HG03045 (cell line): Measurements from ENCODE around the gene GBP2.
"Not testable (repeated sequence)": the region's sequence is repeated elsewhere in the genome, so short reads cannot be mapped to it uniquely, and the experiment has no call there.

Experiments
- ATAC-seq: cut with Tn5 transposase; IDR thresholded peaks from one replicate; pipeline ENCODE4 v1.9.1; 2021; ENCODE audit warnings: mild to moderate bottlenecking, moderate library complexity; ENCODE audit not compliant: unreplicated experiment

The GBP2 gene

DNA sequence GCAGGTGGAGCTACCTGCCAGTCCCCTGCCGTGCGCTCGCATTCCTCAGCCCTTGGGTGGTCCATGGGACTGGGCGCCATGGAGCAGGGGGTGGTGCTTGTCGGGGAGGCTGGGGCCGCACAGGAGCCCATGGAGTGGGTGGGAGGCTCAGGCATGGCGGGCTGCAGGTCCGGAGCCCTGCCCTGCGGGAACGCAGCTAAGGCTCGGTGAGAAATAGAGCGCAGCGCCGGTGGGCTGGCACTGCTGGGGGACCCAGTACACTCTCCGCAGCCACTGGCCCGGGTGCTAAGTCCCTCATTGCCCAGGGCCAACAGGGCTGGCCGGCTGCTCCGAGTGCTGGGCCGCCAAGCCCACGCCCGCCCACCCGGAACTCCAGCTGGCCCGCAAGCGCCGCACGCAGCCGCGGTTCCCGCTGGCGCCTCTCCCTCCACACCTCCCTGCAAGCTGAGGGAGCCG, 2.1 kb upstream of the GBP2 start:
- not testable (repeated sequence) for ATAC-seq

- ATAC-seq: not testable (repeated sequence)
Measured at GRCh38 chr1:89126602-89127565, 970 bp upstream of the GBP2 start.

DNA sequence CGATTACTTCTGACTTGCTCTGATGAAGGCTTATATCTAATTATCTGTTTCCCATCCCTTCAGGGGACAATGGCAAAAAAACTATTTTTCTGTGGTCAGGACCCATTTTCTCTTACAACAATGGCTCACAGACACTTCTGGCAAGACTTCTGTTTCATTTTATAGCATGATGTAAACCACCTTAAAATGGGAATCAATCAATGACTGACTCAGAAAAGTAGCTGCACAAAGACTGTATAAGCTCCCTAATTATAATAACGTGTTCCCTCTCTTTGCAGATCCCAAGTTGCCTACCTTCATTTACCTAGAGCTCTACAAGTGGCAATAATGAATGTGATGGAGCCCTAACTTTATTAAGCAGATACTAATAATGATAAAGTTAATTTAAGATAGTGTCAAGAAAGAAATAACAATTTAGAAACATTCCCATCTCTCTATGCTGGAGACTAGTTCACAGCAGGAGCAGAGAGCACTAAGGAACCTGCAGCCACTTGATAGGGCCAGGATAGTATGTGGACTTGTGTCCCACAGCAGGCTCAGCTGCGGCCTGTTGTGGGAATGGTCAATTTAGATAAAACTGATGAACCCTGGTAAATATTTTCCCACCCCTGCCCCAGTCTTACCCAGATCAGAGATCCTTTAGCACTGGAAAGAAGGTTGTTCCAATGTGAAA, 538 bp downstream of the GBP2 start:
- peak; percentile 38 for ATAC-seq

- ATAC-seq: no peak
Measured at GRCh38 chr1:89121641-89122040, 4.3 kb downstream of the GBP2 start.

DNA sequence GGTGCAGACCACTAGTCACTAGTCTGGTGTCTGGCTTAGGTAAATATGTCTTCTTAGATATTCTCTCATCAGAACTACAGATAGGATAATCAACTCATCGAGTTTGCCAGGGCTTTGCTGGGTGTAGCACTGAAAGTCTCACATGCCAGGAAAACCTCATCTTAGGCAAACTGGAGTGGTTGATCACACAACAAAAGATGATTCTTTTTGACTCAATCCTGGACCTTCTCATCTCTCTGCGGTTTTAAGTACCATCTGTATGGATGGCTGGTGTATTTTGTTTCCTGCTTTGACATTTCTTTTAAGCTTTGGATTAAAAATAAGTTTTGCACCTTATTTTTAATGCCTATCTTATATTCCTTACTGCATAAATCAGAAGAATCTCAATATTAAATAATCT, 11.3 kb downstream of the GBP2 start:
- ATAC-seq: no peak

DNA sequence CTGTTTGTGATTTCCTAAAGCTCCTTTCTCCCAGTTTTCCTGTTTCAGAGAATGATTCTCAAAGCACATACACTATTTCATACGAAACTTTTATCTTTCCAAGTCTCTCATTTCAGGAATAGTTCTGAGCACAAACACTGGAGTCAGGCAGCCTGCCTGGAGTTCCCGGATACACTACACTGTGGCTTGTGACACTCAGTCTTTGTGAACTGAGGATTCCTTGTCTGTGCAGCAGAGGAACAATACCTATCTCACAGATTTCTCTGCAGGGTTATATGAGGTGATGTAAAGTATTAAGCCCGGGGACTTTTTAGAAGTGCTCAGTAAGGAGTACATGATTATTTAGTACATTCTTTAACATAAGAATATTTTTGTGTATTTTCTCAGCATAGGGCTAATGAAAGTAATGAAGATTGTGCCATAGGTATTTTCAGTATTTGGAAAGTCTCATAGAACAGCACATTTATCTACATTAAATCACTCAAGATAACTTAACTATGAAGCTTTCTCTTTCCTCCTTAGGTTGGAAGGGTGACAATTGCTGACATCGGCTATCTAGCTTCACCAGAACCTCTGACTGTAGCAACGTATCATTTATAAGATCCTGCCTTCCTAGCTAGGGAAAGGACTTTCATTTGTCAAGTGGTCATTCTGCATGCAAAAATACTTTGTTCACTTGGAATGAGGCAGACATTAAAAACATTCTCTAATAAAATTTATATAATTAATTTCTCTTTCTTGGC, 12.9 kb downstream of the GBP2 start:
- ATAC-seq: no peak

GRCh38 chr1:89104687-89105086, 21.2 kb downstream of the GBP2 start:
- ATAC-seq: no peak

DNA sequence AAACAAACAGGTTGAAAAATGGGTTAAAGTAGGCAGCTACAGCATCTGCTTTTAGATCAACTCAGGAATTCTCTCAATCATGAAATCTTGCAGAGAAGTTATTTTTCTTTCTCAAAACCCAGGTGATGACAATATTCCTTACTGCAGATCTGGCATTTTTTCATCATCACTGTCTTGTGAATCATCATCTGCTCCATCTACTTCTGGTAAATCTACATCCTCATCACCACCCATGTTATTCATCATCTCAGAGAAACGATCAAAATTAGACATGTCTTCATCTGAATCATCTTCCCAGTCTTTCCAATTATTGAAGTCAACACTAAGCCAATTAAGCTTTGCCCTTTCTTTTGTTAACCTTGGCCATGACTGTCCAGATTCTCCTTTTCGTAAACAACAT, 21.8 kb downstream of the GBP2 start:
- no peak for ATAC-seq

DNA sequence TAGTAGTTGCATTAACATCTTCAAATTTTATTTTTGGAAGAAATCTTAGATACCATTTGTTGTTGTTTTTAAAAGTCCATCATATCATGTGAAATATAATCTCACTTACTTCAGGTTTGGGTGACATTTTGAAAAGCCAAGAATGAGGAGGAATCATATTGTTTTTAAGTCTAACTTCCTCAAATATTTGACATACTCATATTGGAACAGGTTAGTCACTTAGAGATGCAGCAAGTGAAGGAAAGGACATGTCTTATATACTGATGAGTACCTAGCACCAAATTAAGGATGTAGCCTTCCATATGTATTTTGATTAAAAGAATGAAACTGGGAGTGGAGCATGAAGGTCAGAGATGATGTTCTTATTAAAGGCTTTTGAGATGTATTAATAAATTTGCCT, 23.9 kb downstream of the GBP2 start:
- no peak for ATAC-seq

DNA sequence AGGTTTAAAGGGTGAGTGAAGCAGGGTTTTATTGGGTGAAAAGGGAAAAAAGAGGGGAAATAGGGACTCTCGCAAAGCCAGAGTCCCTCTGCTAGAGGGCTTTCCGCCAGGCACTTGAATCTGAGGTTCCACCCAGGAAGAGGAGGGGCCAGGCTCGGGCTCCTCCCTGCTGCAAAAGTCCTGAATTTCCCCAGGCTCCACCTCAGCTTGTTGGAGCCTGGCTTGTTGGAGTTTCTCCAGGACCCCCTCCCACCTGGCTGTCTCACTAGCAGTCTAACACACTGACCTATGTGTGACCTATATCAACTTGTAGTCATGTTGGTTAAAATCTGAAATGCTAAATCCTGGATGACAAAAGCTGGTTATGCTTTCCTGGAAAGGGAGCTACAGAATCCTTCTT, 25.5 kb downstream of the GBP2 start:
- no peak for ATAC-seq

- no peak for ATAC-seq
Measured at GRCh38 chr1:89098857-89099256, 27.1 kb downstream of the GBP2 start.

DNA sequence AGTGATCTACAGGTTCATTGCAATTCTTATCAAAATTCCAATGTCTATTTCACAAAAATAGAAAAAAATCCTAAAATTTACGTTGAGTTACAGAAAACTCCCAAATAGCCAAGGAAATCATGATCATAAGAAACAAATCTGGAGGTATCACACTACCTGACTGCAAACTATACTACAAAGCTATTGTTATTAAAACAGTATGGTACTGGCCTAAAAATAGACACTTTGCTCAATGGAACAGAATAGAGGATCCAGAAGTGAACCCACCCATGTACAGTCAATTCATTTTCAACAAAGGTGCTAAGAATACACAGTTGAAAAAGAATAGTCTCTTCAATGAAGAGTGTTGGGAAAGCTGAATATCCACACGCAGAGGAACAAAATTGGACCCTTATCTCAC, 30.2 kb downstream of the GBP2 start:
- no peak for ATAC-seq

DNA sequence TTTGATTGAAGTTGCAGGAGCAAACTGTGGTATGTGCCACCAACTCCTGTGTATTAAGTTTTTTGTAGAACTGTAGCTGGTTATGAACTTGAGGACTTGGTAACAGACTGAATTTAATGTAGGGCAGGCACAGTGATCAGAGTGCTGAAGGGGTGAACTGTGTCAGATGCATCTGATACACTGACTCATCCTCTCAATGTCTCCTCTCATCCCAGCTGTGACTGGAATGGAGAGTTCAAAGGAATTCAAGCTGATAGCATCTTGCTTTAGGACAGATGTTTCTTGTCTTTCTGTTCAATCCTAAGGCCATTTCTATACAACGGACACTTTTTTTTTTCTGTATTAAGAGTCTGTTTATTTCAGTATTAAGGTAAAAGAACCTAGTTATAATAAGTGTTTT, 36.0 kb downstream of the GBP2 start:
- ATAC-seq: no peak

DNA sequence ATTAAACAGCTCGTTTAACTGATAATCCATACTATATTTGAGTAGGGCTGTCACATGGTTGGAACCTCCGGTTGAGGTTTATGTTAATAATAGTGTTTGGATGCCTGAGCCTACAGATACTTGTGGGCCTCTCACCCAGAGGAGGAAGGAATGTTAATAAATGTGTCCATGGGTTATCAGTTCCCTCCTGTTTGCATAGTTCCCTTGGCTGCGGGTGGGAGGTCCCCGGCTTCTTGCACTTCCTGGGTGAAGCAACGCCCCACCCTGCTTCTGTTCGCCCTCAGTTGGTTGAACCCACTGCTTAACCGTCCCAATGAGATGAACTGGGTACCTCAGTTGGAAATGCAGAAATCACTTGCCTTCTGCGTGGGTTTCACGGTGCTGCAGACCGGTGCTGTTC, 37.3 kb downstream of the GBP2 start:
- ATAC-seq: no peak

DNA sequence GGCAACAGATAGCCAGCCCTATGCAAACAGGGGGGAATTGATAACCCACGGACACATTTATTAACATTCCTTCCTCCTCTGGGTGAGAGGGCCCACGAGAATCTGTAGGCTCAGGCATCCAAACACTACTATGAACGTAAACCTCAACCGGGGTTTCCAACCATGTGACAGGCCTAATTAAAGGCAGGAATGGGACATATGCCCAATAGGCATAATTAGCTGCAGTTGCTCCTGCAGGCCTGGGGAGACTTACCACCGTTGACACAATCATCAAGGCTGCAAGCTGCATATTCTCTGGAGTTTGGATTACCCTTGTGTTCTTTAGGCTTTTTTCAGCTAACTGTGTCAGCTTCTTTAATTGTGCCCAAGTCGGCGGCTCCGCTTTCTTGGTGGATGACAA, 38.7 kb downstream of the GBP2 start:
- no peak for ATAC-seq

GRCh38 chr1:89085781-89086180, 40.1 kb downstream of the GBP2 start:
- ATAC-seq: no peak

GRCh38 chr1:89081005-89081404, 44.9 kb downstream of the GBP2 start:
- ATAC-seq: no peak

DNA sequence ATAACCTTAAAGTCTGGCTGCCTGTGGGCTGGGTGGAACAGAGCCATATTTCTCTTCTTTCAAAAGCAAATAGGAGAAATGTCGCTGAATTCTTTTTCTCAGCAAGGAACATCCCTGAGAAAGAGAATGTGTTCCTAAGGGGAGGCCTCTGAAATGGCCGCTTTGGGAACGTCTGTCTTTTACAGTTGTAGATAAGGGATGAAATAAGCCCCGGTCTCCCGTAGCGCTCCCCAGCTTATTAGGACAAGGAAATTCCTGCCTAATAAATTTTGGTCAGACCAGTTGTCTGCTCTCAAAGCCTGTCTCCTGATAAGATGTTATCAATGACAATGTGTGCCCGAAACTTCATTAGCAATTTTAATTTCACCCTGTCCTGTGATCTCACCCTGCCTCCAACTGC, 45.8 kb downstream of the GBP2 start:
- not testable (repeated sequence) for ATAC-seq

DNA sequence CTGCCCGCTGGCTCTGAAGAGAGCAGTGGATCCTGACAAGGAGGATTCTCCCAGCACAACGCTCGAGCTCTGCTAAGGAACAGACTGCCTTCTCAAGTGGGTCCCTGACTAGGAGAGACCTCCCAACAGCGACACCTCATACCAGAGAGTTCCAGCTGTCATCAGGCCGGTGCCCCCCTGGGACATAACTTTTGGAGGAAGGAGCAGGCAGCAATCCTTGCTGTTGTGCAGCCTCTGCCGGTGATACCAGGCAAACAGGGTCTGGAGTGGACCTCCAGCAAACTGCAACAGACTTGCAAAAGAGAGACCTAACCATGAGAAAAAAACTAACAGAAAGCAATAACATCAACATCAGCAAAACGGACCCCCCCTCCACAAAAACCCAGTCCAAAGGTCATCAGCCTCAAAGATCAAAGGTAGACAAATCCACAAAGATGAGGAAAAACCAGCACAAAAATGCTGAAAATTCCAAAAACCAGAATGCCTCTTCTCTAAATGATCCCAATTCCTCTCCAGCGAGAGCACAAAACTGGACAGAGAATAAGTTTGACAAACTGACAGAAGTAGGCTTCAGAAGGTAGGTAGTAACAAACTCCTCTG, 53.3 kb downstream of the GBP2 start:
- ATAC-seq: not testable (repeated sequence)

GRCh38 chr1:89070509-89070908, 55.4 kb downstream of the GBP2 start:
- no peak for ATAC-seq

- no peak for ATAC-seq
Measured at GRCh38 chr1:89069951-89070350, 56.0 kb downstream of the GBP2 start.
